NCI-H1436 (cell line): ENCODE results near the gene MFAP3L.

Source experiments
- DNase-seq: peaks from one replicate; lab custom pipeline; 2025; lab: John Stamatoyannopoulos, UW

MFAP3L gene

GRCh38 chr4:170022211-170022610, 4.0 kb downstream of the MFAP3L start:
- no peak for DNase-seq

- DNase-seq: no peak
These were observed 8.9 kb downstream of the MFAP3L start for GRCh38 chr4:170017252-170017651.

GRCh38 chr4:170015285-170015684, 10.9 kb downstream of the MFAP3L start:
- no peak for DNase-seq

DNA sequence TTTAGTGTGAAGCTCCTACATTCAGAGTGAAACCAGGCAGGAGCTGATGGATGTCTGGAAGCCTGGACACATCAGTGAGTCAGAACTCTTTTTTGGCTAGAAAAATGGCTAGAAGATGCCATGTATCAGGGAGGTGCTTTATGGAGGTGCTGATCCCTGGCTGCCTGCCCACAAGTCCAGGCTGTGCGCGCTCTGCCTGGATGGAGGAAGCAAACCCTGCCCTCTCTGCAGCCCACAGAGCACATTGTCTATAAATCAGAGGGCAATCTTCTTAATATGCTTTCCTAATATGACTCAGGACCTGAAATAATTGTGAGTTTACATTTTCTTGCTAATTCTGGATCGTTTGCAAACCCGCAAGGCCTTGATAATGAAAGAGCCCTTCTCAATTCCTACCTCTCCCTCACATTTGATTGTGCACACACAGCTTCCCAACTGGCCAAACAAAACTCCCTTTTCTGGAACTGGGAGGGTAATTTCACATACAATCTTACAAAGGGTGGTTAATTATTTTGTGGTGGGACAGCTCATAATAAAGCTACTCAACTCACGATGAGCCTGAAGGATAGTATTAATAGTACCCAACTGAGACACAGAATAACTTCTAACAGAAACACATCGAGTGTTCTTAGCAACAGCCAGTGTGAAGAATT, 11.7 kb downstream of the MFAP3L start:
- no peak for DNase-seq

GRCh38 chr4:170012629-170012958, 13.6 kb downstream of the MFAP3L start:
- DNase-seq: no peak

- DNase-seq: no peak
These were observed 14.1 kb downstream of the MFAP3L start for GRCh38 chr4:170011921-170012628.

- no peak for DNase-seq
These were observed 16.9 kb downstream of the MFAP3L start for GRCh38 chr4:170009291-170009690.

GRCh38 chr4:170008801-170009200, 17.4 kb downstream of the MFAP3L start:
- DNase-seq: no peak

DNA sequence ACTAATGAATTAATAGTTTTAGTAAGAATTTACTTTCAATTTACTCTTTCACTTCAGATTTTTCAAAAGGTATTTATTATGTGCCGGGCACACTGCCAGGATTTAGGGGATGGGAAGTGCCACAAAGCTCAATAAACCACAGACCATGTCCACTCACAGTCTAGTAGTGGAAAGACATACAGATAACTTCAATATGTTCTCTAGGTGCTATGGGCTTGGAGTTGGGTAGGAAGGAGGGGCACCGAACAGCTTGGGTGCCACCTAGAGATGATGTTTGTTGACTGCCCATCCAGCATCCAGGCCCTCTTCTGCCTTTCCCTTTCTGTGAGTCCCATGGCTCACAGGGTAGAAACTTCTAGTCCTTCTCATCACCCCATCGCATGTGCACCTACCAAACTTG, 17.8 kb downstream of the MFAP3L start:
- no peak for DNase-seq

DNA sequence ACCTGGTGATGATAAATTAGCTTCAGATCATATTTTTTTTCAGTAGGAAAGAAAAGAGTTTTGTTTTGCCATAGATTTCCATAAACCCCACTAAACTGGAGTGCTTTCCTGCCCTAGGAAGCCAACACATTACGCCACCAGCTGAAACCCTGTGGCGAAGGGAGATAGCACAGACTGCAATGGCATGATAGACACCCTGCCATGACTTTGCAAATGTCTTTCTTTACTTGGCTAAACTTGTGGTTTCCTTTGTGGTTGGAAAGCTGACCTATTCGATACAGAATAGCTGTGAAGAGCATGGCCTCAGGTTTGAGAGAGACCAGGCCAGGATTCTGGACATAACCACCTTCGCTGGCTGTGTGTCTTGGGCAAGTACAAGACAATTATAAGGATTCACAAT, 19.1 kb downstream of the MFAP3L start:
- no peak for DNase-seq

DNA sequence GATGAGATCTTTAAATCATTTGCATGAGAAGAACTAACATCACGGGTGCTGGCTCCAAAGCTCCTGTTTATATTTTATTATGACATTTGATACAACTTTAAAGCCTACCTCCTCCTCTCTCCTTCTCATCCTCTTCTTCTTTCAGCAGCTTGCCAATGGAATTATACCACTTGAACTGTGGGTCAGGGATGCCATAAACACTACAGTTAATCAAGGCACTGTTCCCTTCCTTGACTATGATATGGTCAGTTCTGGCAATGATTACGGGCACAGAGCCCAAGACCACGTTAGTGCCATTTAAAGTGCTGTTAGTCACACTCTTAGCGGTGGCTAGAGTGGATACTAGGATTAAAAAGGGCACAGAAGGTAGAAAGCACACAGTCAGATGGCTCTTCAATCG, 20.7 kb downstream of the MFAP3L start:
- no peak for DNase-seq

- no peak for DNase-seq
These were observed 21.4 kb downstream of the MFAP3L start for GRCh38 chr4:170004651-170005295.

GRCh38 chr4:170003071-170004070, 22.8 kb downstream of the MFAP3L start:
- DNase-seq: no peak

- peak; percentile 40 for DNase-seq
These were observed 24.4 kb downstream of the MFAP3L start for GRCh38 chr4:170001745-170002267.

GRCh38 chr4:170001011-170001744, 25.0 kb downstream of the MFAP3L start:
- no peak for DNase-seq

- DNase-seq: no peak
These were observed 26.3 kb downstream of the MFAP3L start for GRCh38 chr4:169999923-170000322.

GRCh38 chr4:169998981-169999380, 27.2 kb downstream of the MFAP3L start:
- peak; percentile 95 for DNase-seq

DNA sequence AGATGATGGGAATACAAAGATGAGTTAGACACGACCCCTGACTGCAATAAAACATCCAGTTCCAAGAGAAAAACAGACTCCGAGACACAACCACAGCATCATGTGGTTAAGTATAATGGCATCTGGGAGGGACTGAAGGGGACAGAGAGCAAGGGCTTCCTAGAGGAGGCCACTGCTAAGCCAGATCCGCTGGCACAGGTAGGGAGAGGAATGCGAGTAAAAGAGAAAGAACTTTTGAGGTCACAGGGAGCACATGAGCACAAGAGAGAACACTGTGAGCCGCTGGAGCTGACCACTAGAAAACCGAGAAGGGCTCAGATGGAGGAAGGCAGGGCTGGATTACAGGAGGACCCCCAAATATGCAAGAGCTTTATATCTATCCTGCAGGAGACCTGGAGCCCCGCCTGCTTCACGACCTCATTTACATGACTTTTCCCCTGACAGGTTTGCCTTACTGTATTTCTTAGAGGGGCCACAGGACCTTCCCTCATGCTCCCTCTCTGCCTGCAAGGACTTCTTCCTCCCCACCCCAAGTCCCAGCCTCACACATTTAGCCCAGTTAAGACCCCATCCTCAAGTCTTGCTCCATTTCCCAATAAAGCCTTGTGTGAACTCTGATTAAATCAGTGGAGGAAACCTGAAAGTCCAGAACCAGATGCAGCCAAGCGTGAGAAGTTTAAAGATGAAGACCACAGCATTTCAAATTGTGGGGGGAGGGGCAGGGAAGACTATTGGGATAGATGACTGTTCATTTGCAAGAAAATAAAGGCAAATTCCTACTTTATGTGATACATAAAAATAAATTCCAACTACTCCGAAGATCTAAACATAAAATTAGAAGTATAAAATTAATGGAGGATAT, 29.6 kb downstream of the MFAP3L start:
- no peak for DNase-seq

- no peak for DNase-seq
These were observed 32.7 kb downstream of the MFAP3L start for GRCh38 chr4:169993531-169993930.

DNA sequence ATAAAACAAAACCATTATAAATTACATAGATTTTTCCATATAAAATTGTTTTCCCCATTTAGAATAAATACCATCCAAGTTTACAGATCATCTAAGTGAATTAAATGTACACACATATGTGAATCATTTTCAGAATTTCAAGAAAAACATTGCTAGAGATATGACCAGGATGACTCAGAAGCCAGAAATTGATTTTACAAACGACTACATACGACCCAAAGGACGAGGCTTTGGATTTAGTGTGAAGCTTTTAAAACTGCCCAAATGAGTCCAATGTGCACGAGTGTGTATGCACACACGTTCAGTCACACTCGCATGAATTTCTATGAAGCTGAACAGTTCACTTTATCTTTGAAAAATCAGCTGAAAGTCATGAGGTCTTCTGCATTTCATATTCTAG, 37.9 kb downstream of the MFAP3L start:
- no peak for DNase-seq
